DOHH2 (cell line): Measurements from ENCODE around the gene RNF150.

Experiments used
- CTCF ChIP-seq: fragments of 200-600 bp; sonication (generic); IDR thresholded peaks from one replicate; pipeline ENCODE4 v1.5.1; 2014; ENCODE audit warnings: antibody characterized with exemption, mild to moderate bottlenecking, low read depth, low read length; ENCODE audit not compliant: poor library complexity, severe bottlenecking
- EZH2phosphoT487 ChIP-seq: fragments of 200-600 bp; sonication (generic); IDR thresholded peaks from 2 replicates; pipeline ENCODE4 v1.6.1; 2017; ENCODE audit warnings: borderline replicate concordance, mild to moderate bottlenecking, antibody characterized with exemption, low read length, moderate library complexity, mixed read lengths

DNA sequence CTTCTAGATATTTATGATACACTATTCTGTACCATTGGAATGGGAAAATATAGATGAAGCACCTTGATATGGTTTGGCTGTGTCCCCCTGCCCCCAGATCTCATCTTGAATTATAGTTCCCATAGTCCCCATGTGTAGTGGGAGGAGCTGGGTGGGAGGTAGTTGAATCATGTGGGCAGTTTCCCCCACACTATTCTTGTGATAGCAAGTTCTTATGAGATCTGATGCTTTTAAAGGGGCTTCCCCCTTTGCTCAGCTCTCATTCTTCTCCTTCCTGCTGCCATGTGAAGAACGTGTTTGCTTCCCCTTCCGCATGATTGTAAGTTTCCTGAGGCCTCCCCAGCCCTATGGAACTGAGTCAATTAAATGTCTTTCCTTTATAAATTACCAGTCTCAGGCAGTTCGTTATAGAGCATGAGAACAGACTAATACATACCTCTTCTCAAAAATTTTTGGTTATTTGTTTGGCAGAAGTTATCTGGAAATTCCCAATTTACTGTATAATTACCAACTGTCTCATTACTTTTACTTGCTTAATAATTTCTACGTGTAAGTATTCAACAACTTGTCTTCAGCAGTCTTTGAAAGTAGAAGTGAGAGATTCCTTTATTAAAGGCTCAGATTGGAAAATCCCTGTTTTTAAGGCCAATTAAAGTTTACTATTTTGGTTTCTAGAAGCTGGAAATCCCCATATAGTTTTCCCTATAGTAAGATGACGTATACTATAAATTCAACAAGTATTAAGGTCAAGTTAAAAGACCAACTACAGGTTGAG, 152.7 kb downstream of the RNF150 start:
- no peak for TF ChIP-seq CTCF
- no peak for TF ChIP-seq EZH2phosphoT487
